Natural killer cell (primary cell): ENCODE data around the gene CCL16. TPM values are rescaled to one million over a fixed set of nuclear protein-coding genes. Genes with fewer than 3 reads are reported as not detected.
"Not testable (repeated sequence)": the region's sequence is repeated elsewhere in the genome, so short reads cannot be mapped to it uniquely, and the experiment has no call there.

Experiments
- ATAC-seq, 3 donors: fragments of 150-1000 bp in 2 of 3; fragments of 200-7000 bp in 1 of 3; cut with Tn5 transposase; 1 replicate in 1 of 3; 2 replicates in 2 of 3; pipeline ENCODE4 v1.10.0; 2021; ENCODE audit warnings: mild to moderate bottlenecking in 2 of 3, moderate library complexity in 2 of 3
- DNase-seq, 2 donors: peaks; one replicate each; pipeline versions ENCODE4 v3.0.0 to v3.0.0-alpha.2; 2013 to 2021; ENCODE audit warnings: mixed read lengths in 1 of 2
- H3K27ac ChIP-seq: one replicate; pipeline ENCODE4 v1.5.1; 2013; ENCODE audit warnings: mild to moderate bottlenecking, low read length
- H3K27me3 ChIP-seq: one replicate; pipeline ENCODE4 v1.6.1; 2013; ENCODE audit warnings: low read length; ENCODE audit not compliant: control insufficient read depth, insufficient read depth
- H3K36me3 ChIP-seq: one replicate; pipeline ENCODE4 v1.6.1; 2013; ENCODE audit warnings: low read length; ENCODE audit not compliant: control insufficient read depth, insufficient read depth
- H3K4me1 ChIP-seq: one replicate; pipeline ENCODE4 v1.6.1; 2013; ENCODE audit warnings: low read length; ENCODE audit not compliant: control insufficient read depth, insufficient read depth
- H3K4me3 ChIP-seq: one replicate; pipeline ENCODE4 v1.5.1; 2013; ENCODE audit warnings: low read length
- H3K9me3 ChIP-seq: one replicate; pipeline ENCODE4 v1.6.1; 2013; ENCODE audit warnings: low read length; ENCODE audit not compliant: control insufficient read depth, insufficient read depth
- H3K27ac Mint-ChIP-seq, 2 donors: one replicate each; pipeline ENCODE4 v1.8.0; 2022; ENCODE audit warnings: mild to moderate bottlenecking in 2 of 2, mixed read lengths in 2 of 2, moderate library complexity in 1 of 2
- H3K27me3 Mint-ChIP-seq, 2 donors: one replicate each; pipeline ENCODE4 v1.8.0; 2022; ENCODE audit warnings: low read depth in 2 of 2, mixed read lengths in 2 of 2
- H3K36me3 Mint-ChIP-seq: one replicate; pipeline ENCODE4 v1.8.0; 2022; ENCODE audit warnings: mixed read lengths
- H3K4me1 Mint-ChIP-seq, 2 donors: one replicate each; pipeline ENCODE4 v1.8.0; 2022; ENCODE audit warnings: mixed read lengths in 2 of 2
- H3K4me3 Mint-ChIP-seq: one replicate; pipeline ENCODE4 v1.8.0; 2022; ENCODE audit warnings: mild to moderate bottlenecking, moderate library complexity, mixed read lengths
- H3K9me3 Mint-ChIP-seq, 2 donors: one replicate each; pipeline ENCODE4 v1.8.0; 2022; ENCODE audit warnings: mixed read lengths in 2 of 2
- CTCF ChIP-seq: fragments of 200-600 bp; IDR thresholded peaks from one replicate; pipeline ENCODE4 v1.8.0; 2022; ENCODE audit warnings: antibody characterized with exemption
- WGBS: methylation state at CpG from one replicate; pipeline ENCODE4 v1.1.7; 2013; ENCODE audit warnings: missing lambda C conversion rate; ENCODE audit not compliant: insufficient coverage; 5-methylcytosine and 5-hydroxymethylcytosine counted together
- intact Hi-C: fragments of 100-400 bp; cut with micrococcal nuclease; formaldehyde crosslinking; loops from one replicate; pipeline ENCODE4 v1.14.2; 2022
- total RNA-seq, 4 donors: library from RNA; stranded (reverse); fragments of 120-200 nt in 1 of 4; gene quantifications; one replicate each; pipeline versions ENCODE4 v1.2.3 to v1.2.4, GENCODE V29; 2013 to 2022

The CCL16 gene
- total RNA-seq, 3 donors from 2014 or later (not counting 1 experiment from before 2014, with no cell fraction given), result not detected

GRCh38 chr17:35998018-35998545 is 16.8 kb upstream of the CCL16 start:
- no peaks in the 10 kb centered on the region for H3K36me3 Mint-ChIP-seq
- Histone ChIP-seq H3K27ac (no peak overlapping the region), H3K36me3 (no peaks in the 10 kb centered on the region), H3K4me1 (no peaks in the 10 kb centered on the region), H3K27me3 (no peaks in the 10 kb centered on the region), H3K4me3 (no peak overlapping the region), H3K9me3 (no peaks in the 10 kb centered on the region)
- no peak for TF ChIP-seq CTCF
- ATAC-seq (no peak), DNase-seq (no peak)
- intact Hi-C loops, result no loop called here
- 83% methylated on average over 11 of the region's 11 CpGs for WGBS
- no peak overlapping the region for H3K4me3 Mint-ChIP-seq
- H3K9me3 Mint-ChIP-seq, result no peaks in the 10 kb centered on the region
- H3K27me3 Mint-ChIP-seq, result no peaks in the 10 kb centered on the region
- H3K4me1 Mint-ChIP-seq, result peaks cover 15 to 18% of the 10 kb centered on the region in 2 donors
- H3K27ac Mint-ChIP-seq, result peak overlapping the region in 1 of 2 donors; percentile 76

GRCh38 chr17:35995346-35995745 is 14.0 kb upstream of the CCL16 start:
- peaks cover 9 to 12% of the 10 kb centered on the region in 2 donors for H3K4me1 Mint-ChIP-seq
- 88% methylated on average over 1 of the region's 2 CpGs for WGBS
- ATAC-seq, H3K27me3 Mint-ChIP-seq, H3K4me1 ChIP-seq, H3K9me3 Mint-ChIP-seq, intact Hi-C loops, H3K27me3 ChIP-seq, H3K9me3 ChIP-seq, H3K27ac Mint-ChIP-seq, H3K36me3 Mint-ChIP-seq, H3K4me3 ChIP-seq, H3K36me3 ChIP-seq, DNase-seq, H3K4me3 Mint-ChIP-seq, H3K27ac ChIP-seq: not testable (repeated sequence)

- no peaks in the 10 kb centered on the region for H3K36me3 Mint-ChIP-seq
- WGBS, result 66% methylated on average over 2 of the region's 2 CpGs
Observed at GRCh38 chr17:35991075-35991474, 9.8 kb upstream of the CCL16 start.

GRCh38 chr17:35988164-35988563 is 6.9 kb upstream of the CCL16 start:
- Histone ChIP-seq H3K9me3 (no peaks in the 10 kb centered on the region), H3K36me3 (no peaks in the 10 kb centered on the region), H3K27me3 (no peaks in the 10 kb centered on the region), H3K4me1 (no peaks in the 10 kb centered on the region), H3K27ac (no peak overlapping the region), H3K4me3 (no peak overlapping the region)
- TF ChIP-seq CTCF, result no peak
- intact Hi-C loops, result no loop called here
- no peak overlapping the region for H3K4me3 Mint-ChIP-seq
- no peak for DNase-seq
- no peak for ATAC-seq
- peaks cover 0 to 2% of the 10 kb centered on the region in 2 donors for H3K9me3 Mint-ChIP-seq
- H3K4me1 Mint-ChIP-seq, result peaks cover 4 to 25% of the 10 kb centered on the region in 2 donors
- no peak overlapping the region for H3K27ac Mint-ChIP-seq
- no peaks in the 10 kb centered on the region for H3K36me3 Mint-ChIP-seq
- no peaks in the 10 kb centered on the region for H3K27me3 Mint-ChIP-seq

More at GRCh38 chr17:35991075-35991474, 9.8 kb upstream of the CCL16 start:
- Histone ChIP-seq H3K4me1 (no peaks in the 10 kb centered on the region), H3K9me3 (no peaks in the 10 kb centered on the region), H3K4me3 (no peak overlapping the region), H3K27ac (no peak overlapping the region), H3K36me3 (no peaks in the 10 kb centered on the region), H3K27me3 (no peaks in the 10 kb centered on the region)
- ATAC-seq (no peak), DNase-seq (no peak)
- H3K27ac Mint-ChIP-seq, result no peak overlapping the region
- H3K27me3 Mint-ChIP-seq, result no peaks in the 10 kb centered on the region
- no peak overlapping the region for H3K4me3 Mint-ChIP-seq
- no peak for TF ChIP-seq CTCF
- intact Hi-C loops, result no loop called here
- H3K9me3 Mint-ChIP-seq, result peaks cover 0 to 2% of the 10 kb centered on the region in 2 donors
- peaks cover 0 to 8% of the 10 kb centered on the region in 2 donors for H3K4me1 Mint-ChIP-seq
